NCI-H69 (cell line): ENCODE data around the gene TUBGCP3.
"Not testable (repeated sequence)": the region's sequence is repeated elsewhere in the genome, so short reads cannot be mapped to it uniquely, and the experiment has no call there.

Source experiments
- DNase-seq: peaks from one replicate; lab custom pipeline; 2025; lab: John Stamatoyannopoulos, UW

The TUBGCP3 gene, protein sequence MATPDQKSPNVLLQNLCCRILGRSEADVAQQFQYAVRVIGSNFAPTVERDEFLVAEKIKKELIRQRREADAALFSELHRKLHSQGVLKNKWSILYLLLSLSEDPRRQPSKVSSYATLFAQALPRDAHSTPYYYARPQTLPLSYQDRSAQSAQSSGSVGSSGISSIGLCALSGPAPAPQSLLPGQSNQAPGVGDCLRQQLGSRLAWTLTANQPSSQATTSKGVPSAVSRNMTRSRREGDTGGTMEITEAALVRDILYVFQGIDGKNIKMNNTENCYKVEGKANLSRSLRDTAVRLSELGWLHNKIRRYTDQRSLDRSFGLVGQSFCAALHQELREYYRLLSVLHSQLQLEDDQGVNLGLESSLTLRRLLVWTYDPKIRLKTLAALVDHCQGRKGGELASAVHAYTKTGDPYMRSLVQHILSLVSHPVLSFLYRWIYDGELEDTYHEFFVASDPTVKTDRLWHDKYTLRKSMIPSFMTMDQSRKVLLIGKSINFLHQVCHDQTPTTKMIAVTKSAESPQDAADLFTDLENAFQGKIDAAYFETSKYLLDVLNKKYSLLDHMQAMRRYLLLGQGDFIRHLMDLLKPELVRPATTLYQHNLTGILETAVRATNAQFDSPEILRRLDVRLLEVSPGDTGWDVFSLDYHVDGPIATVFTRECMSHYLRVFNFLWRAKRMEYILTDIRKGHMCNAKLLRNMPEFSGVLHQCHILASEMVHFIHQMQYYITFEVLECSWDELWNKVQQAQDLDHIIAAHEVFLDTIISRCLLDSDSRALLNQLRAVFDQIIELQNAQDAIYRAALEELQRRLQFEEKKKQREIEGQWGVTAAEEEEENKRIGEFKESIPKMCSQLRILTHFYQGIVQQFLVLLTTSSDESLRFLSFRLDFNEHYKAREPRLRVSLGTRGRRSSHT

DNA sequence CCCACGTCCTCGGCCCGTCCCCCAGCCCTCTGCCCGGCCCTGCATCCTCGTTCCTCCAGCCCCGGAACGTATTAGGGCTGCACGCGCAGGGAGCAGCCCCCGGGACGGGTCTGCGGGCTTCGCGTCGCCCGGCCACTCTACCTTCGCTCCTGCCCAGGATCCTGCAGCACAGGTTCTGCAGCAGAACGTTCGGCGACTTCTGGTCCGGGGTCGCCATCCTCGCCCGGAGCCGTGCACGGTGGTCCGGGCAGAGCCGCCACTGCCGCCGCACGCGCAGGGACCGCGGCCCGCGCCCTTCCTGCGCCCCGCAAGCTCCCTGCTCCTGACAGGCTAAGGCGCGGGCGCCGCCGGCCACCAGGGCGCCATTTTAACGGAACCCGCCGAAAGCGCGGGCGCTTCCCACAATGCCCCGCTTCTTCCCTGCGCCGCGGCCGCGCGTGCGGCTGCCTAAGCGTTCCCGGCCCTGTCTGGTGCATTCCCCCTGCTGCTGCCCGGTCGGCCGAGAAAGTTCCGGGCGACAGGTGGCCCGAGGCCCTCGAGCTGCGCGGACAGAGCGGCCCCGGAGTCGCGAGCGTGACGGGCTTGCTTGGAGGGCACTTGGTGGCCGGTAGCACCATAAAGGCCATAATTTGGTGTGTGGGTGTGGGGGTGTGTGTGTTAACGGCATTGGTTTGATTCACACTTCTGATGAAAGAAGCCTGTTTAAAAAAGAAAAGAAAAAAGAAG is at the start of gene TUBGCP3:
TSS of gene TUBGCP3 (minus strand) at position 390 of the 726 bp plus-strand sequence. CDS start at position 217, 173 bp downstream.
- peak; percentile 98 for DNase-seq

DNA sequence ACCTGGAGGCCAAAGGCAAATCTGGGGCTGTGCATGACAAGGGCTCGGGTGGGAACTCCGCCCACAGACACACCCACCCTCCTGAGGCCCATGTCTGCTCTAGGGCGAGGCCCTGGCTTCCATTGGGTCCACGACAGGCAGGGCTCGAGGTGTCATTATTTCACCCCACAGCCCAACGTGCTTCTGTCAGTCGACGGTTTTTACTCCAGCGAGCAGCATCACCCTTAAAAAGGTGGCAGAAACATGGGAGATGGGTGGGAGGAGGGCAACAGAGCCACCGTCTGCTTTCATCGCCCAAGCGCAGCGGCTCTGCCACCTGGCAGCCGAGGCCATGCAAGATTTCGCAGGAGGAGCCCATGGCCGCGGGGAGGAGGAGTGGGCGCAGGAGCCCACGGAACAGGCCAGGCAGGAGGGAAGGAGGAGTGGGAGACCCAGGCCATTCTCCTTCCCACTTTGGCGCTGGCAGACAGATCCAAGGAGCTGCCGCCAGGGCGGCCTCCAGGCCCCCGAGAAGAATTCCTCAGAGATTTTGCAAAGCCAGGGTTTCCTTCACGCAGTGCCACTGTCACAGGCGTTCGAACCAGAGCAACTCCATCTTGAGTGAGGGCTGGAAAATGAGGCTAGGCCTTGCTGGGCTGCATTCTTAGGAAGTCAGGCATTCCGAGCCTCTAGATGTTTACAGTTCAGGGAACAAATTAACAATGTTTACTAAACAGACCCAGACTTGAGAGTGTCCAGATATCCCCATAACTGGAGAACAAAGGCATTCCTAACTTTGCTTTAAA is 49.3 kb upstream of the TUBGCP3 start:
- DNase-seq = no peak

DNA sequence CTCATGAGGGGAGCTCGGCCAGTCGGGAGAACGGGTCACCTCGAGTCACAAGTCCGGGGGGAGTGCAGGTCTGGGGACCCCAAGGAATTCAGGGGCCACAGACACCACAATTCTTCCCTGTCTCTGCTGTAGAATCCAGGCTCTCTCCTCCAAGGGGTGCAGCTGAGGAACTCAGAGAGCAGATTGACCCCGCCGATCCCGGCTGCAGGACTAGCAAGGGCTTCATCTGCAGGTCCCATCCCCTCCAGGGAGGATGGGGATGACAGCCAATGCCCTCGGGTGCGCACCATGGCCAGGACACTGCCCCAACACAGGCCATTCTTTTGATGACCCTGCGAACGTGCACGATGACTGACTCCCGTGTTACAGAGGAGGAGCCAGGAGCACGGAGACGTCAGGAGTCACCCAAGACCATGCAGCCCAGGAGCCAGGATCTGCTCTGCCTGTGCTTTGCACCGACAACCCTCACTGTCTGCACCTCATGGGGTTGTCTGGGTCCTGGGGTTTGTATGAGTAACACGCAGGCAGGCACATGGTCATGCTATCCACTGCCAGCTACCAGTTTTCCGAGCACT is 48.5 kb upstream of the TUBGCP3 start:
- no peak for DNase-seq

DNA sequence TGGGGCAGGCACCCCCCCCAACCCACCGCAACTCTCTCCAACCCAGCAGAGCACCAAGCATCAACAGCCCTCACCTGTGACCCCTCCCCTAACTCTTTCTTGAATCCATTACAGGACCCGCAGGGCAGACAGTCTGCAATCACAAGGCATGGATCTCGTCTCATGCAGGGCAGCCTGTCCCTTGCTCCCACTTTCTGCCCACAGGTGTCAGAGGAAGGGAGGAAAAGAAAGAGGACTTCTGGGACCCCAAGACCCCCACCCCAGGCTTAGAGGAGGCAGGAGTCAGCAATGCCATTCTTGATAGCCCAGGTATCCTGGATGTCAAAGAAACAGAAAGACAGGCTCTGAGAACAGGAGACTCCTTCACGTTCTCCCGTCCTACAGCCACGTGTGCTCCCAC is 47.4 kb upstream of the TUBGCP3 start:
- DNase-seq = no peak

DNA sequence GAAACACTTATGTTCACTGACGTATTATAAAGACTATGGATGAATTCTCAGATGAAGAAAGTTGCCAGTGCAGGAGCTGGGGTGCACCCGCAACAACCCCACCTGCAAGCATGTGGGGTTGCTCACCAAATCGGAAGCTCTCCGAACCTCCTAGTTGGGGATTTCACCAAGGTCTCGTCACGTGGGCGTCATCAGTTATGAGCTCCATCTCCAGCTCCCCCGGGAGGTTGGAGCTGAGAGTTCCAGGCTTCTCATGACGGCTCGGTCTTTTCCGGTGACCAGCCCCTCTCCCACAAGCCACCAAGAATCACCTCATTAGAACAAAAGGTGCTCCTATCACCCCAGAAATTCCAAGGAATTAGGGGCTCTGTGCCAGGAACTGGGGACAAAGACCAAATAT is 46.1 kb upstream of the TUBGCP3 start:
- DNase-seq = no peak

DNA sequence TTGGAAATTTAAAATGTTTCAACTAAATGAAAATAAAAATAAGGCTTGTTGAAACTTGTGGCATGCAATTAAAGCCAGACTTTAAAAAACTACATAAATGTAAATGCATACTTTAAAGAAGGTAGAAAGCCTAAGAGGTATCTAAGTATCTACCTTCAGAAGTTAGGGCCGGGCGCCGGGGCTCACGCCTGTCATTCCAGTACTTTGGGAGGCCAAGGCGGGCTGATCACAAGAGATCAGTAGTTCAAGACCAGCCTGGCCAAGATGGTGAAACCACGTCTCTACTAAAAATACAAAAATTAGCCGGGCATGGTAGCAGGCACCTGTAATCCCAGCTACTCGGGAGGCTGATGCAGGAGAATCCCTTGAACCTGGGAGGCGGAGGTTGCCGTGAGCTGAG is 42.3 kb upstream of the TUBGCP3 start:
- DNase-seq = not testable (repeated sequence)

DNA sequence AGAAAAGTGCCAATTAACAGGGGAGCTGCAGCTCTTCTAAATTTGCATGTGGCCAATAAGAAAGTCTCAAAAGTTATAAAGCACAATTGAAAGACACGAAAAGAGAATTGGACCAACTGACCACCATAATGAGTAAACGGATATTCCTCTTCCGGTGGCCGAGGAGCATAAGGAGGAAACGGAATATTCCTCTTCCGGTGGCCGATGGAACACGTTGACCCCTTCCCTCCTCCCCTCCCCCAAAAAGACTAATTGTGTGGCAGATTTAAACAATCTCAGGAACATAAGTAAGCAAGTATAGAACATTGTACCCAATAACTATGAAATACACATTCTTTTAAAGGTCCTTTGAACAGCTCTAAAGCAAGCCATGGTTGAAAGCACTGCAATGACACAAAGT is 41.2 kb upstream of the TUBGCP3 start:
- no peak for DNase-seq

DNA sequence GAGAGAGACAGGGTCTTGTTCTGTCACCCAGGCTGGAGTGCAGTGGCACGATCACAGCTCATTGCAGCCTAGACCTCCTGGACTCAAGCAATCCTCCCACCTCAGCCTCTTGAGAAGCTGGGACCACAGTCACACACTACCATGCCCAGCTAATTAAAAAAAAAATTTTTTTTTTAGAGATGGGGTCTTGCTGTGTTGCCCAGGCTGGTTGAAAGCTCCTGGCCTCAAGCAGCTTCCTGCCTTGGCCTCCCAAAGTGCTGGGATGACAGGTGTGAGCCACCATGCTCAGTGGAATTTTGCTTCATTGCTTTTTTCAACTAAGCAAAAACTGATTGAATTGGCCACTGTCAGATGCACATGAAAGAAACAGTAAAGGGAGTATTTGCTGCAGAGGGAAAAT is 39.7 kb upstream of the TUBGCP3 start:
- DNase-seq = not testable (repeated sequence)

DNA sequence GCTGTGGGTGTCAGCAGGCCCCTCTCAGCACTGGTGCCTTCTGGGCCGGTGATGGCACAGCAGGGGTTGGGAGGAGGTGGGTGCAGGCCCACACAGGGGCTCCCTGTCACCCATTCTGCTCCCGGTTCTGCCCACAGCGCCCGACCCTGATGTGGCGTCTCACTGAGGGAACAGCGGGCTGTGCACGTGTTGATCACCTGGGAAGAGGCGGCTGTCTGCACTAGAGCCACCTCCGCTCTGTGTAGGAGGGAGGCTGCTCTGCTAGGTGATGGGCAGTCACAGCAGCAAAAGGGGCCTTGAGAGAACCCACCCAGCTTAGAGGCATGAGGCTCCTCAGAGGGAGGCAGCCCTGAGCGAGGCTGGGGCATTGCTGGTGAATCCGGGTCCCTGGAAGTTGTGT is 39.2 kb upstream of the TUBGCP3 start:
- DNase-seq = no peak

DNA sequence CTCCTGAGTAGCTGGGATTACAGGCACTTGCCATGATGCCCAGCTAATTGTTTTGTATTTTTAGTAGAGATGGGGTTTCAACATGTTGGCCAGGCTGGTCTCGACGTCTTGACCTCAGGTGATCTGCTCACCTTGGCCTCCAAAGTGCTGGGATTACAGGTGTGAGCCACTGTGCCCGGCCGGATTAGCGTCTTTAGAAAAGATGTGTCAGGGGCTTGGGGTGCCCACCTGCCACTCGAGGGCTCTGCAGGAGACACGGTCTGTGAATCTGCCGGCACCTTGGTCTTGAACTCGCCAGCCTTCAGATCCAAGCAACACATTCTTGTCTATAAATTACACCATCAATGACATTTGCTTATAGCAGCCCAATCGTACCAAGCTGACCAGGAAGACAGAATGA is 38.8 kb upstream of the TUBGCP3 start:
- no peak for DNase-seq

DNA sequence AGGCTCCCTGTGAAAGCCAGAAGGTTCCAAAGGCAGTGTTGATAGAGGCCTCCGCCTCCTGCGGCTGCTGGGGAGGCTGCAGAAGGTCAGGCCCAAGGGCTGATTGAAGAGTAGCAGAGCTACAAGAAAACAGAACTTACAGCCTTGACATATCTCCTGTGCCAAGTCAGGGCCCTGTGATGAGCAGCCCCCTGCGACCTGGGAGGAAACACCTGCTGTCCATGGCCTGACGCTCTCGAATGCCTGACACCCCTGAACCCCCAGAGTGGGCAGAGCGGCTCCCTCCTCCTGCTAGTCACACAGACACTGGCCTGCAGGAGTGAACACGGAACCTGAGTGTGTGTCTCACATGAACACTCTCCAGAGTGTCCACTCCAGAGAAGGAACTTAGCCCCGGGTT is 38.2 kb upstream of the TUBGCP3 start:
- DNase-seq = no peak

DNA sequence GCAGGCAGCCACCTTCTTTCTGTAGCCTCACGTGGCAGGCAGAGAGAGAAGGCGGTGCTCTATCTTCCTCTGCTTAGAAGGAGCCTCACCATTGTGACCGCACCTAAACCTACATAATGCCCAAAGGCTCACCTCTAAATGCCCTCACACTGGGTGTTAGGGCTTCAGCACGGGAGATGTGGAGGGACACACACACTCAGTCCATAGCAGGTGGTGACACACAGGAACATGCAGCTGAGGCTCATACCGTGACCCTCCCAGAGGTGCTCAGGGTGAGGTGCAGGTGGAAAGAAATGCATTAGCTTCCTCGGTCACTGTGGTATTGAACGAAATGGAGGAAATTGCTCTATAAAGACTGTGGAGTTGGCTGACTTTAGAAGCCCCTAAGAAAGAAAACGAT is 37.7 kb upstream of the TUBGCP3 start:
- DNase-seq = no peak

DNA sequence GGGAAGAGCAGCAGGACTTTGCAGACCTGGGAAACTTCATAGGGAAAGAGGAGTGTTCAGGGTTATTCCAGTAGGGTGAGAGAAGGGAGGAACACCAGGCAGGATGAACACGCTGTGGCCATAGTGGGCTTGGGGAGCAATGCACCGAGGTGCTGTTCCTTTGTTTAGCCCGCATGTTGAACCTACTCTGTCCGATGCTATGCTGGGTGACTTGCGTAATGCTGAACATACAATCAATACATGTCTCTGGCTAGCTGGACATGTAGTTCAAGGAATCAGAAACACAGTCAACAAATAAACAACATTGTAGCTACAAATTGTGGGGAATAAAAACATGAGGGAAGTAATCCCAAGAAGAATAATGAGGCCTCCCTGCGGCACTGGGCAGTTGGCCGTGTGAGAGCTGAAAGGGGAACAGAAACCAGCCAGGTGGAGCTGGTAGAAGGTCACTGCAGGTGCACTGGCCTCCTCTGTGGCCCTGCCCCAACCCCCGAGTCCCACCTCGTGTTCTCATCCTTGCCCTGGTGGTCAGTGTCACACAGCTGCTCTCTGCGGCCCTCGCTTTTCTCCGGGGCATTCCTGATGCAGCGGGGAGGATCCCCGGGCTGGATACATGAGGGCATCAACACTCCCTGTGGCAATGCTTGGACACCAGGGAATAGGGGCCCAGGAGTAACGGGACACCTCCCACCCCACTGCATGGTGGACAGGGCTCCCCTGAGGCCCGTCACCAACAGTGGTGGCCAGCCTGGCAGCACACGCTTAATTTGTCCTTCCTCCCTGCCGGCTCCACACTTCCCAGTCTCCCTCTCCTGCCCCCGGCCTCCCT is 36.9 kb upstream of the TUBGCP3 start:
- DNase-seq = no peak

DNA sequence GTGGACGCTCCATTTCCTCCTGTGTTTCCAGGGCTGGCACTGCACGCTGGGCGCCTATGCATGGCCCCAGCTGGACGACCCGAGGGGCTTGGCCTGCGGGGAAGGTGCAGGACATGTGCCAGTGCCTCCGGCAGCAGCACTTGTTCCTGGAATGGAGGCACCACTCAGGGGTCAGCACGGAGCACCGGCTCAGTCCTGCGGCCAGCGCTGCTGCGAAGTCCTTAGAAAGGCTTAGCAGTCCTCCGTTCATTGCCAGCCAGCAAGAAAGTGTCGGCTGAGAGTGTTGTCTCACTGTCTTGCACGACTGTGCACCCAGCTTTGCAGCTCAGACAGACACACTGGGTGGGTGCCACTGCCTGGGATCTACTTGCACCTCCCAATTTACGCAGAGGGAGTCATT is 36.1 kb upstream of the TUBGCP3 start:
- DNase-seq = no peak

DNA sequence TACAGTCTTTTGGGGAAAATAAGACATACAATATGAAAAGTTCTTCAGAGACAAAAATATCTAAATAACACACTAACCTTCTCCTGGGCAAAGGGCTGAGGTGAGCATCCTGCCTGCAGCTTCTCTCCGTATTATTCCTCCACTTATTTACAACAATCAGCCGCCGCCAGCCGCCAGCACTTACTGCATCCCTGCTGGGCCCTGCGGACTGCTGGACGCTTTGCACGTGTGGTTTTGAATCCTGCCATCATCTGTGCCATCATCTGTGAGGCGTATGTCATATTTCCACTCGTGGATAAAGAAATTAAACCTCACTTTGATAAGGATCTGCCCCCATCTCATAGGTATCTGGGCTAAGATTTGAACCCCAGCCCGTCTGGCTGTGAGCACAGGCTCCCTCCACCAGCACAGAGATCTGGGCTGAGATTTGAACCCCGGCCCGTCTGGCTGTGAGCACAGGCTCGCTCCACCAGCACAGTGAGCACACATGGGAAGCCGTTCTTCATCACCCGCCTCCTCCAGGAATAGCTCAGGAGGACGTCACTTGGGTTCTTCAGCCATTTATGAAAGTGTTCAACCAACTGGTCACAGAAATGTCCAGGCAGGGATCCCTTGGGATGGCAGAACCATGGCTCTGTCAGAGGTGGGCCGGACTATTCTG is 35.2 kb upstream of the TUBGCP3 start:
- peak; percentile 74 for DNase-seq

DNA sequence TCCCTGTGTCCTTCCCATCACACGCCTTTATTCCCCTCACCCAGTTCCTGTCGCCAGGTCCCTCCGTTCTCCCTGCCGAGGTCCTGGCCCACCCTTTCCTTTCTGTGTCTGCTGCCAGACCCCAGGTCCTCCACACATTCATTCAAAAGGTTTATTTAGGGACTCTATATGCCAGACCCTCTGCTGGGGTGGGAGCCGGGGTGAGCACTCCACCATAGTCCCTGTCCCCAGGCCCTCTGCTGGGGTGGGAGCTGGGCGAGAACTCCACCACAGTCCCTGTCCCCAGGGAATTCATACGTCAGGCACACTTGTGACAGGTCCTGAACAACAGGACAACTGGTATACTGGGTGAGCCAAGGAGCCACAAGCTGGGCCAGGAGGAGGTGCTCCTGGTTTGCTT is 34.4 kb upstream of the TUBGCP3 start:
- DNase-seq = peak; percentile 55

DNA sequence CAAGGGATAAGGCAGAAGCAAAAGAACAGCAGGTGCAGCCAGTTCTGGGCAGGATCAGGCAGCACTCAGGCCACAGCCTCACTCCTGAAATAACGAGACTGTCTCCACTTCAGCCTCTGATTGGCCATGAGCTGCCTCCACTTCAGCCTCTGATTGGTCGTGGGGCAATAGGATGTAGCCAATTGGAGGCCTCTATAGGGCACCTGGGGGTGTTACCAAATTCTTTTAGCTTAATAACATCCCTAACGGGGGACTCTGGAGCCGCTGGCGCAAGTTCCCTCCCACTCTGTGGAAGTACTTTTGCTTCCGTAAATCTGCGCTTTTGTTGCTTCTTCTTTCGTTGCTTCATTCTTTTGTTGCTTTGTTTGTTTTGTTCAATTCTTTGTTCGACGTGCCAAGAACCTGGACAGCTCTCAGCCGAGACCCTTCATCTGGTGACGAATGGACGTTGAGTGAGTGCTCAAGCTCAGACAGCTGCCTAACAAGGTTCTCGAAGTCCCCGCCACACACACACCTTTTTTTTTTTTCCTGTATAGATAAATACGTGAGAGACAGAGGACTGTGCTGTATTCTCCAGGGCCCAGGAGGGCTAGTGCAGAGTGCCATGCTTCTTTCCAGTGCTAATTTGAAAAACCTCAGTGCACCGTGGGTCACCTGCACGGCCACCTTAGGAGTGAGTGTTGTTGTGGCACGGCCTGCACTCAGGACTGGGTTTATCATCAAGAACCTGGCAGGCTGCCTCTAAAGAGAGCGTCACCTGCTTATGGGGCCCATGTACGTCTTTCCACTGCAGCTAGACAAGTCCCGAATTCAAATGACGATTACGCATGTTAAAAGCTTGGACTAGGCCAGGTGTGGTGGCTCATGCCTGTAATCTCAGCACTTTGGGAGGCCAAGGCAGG is 32.0 kb upstream of the TUBGCP3 start:
- peak; percentile 99 for DNase-seq

DNA sequence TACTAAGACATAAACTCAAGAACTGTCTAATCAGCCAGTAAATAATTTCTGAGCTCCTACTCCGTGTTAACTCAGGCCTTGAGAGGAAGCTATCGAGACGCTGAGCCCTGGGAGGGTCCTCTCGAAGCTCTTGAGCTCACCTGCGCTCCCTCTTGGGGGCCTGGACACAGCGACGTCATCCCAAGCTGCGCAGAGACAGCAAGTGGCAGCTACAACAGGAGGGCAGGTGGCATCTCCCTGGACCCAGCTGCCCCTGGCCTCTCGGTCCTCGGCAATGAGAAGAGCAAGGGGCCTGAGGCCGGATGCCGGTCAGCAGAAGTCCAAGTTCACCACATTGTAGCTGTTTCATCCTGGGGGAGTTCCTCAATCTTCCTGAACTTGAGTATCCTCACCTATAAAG is 30.5 kb upstream of the TUBGCP3 start:
- DNase-seq = no peak
